Measurements from ENCODE around the gene PACRG.
"Not testable (repeated sequence)": the region's sequence is repeated elsewhere in the genome, so short reads cannot be mapped to it uniquely, and the experiment has no call there.

The PACRG gene

DNA sequence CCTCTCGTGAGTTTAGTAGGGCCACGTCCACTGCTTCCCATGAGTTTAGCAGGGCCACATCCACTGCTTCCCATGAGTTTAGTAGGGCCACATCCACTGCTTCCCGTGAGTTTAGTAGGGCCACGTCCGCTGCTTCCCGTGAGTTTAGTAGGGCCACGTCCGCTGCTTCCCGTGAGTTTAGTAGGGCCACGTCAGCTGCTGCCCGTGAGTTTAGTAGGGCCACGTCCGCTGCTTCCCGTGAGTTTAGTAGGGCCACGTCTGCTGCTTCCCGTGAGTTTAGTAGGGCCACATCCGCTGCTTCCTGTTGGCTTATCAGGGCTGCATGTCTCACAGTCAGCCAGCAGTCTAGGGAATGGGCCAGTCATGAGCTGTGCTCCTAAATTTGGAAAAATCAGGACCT lies 573.1 kb downstream of the PACRG start:
- DNase-seq, result no peak

DNA sequence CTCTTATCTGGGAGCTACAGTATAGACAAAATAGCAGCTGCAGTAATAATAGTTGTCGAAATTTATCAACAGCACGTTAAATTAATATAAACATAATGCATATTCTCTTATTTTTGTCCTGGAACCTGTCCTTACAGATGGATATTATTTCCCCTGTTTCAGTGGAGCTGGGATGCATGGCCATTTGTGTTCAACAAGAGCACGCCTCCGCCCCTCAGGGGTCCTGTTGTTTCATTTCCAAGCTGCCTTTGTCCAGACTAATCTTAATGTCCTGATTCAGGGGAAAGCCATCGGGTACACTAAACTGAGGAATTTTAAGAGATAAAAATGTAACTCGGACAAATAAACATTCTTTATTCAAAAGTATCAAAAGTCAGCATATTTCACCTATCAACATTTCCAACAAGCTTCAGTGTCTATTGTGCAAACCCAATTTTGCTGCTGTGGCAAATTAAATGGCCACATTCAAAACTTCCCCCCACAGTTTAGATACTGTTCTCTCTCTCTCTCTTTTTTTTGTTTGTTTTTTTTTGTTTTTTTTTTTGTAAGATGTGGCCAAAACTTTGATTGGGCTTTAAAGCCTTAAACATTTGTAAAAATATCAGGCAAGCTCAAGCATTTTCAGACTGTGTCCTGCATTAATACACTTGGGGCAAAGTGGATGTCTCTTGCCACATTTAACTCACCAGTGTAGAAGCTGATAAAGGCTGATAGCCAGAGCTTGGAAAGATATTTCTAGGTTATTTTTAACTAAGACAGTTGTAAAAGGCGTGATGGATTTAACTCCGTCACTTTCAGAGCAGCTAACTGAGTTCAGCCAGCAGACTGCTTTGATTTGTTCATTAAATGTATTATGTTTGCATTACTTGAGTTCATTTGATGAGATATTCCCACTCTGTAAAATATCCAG lies 574.2 kb downstream of the PACRG start:
- DNase-seq, result no peak

DNA sequence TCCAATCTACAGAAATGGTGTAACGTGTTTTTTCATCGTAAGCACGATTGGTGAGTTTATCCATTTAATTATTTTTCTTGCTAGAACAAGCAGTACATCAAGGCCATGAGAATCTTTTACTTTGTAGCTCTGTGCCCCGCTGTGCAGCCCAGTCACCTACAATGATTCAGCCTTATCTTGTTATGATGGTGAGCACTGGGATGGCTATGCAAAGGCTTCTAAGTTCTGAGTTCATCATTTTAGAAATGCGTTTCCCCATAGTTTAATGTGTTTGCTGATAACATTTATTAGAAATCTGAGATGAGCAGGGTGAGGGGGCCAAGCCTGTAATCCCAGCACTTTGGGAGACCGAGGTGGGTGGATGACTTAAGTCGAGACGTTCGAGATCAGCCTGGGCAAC lies 575.0 kb downstream of the PACRG start:
- no peak for DNase-seq

DNA sequence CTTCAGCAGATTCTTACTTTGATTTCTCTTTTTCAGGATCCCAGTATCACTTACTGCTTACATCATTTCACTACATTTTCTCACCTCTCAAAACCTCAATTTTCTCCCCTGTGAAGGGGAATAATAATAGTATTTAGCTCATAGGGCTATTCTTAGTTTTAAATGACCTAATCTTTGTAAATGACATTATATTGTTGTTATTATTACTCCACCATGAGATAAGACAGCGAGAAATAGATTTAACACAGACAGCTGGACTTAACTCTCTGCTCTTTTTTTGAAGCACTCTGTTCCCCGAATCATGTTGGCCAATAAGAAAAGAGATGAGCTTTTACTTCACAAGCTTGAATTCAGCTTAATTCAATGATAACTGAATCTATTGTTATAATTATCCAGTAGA lies 578.2 kb downstream of the PACRG start:
- no peak for DNase-seq

DNA sequence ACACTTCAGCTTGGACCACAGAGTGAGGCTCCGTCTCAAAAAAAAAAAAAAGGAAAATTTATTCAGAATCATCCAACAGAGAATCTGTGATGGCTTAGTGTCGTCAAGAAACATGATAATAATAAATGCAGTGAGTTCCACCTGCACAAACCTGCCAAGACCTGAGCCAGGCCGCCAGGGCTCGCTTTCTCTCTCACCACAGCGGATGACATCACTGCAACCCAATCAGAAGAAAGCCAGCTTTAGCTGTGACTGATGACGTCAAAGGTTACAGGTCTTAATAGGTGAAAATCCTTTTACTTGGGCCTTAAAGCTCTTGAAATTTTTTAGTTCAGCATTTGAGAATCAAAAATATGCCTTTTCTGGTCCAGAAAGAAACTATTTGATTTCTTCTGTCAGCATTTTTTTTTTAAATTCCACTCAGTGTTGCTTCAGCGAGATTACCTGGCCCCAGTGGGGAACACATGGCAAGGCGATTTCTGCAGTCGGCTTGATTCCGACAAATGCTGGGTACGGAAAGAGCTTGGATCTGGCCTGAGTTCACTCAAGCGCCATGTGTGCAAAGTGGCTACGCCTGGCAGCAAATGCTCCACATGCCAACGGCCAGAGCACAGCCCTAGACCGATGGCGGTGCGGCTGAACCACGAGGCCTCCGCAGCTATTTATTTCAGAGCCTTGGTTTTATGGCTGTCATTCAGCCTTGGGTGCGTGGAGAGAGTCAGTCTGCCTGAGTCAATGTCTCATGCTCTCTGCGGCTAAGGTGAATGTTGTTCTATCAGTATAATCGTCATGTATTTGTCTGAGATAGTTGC lies 581.1 kb downstream of the PACRG start:
- no peak for DNase-seq

DNA sequence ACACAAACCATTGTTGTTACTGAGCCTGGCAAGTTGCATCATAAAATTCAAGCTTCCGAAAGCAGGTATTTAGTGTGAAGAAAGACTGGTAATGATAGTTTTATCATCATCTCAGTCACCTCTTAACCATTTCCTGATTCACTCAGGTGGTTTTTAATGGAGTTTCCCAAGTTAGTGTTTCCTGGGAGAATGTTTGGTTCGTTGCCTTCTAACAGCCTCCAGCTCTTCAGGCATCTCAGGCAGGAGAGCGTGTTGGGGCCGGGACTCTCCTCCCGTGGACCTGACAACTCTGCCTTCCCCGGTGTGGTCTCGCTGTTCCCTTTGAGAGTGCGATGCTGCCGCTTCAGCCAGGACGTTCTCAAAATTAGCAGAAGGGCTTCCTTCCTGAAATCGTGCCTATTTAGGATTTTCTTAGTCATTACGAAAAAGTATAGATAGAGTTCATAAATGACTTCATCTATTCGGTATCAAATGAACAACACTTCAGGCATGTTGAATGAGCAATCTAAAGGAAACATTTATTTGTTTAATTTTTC lies 581.8 kb downstream of the PACRG start:
- DNase-seq, result no peak

DNA sequence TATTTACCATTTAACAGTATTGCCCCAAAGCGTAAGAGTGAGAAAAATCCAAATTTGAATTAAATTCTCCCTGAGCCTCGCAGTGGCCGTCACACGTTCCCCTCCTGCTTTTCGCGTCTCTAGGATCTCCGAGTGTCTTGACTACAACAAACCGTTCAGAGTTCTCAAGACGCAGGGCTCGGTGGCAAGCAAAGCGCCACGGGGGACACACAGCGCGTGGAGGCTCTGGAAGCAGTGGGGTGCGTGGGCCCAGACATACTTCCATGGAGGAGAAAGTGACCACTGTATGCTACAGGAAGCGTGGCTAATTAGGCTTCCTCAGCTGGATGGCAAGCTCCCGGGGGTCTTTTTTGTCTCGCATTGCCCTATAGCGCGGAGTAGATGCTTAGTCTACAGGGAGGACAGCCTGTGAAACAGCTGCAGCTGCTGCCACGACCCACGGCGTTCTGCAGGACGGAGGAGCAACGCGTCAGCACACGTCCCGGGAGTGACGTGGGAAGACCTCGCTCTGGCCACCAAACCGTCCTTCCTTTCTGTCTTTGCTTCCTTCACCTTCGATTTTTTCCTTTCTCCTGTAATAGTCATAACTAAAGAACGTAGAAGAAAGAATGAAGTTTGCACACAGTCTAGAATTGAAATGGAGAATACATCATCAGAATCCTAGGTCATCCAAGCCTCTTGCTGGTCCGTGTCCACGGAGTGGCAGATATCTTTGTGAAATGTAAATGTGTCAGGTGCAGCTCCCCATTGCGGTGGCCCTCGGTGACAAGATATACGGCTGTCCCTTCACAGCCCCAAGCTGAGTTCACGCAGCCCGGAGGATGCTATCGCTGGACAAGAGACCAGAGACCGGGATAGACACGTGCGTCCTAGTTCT lies 582.6 kb downstream of the PACRG start:
- no peak for DNase-seq

DNA sequence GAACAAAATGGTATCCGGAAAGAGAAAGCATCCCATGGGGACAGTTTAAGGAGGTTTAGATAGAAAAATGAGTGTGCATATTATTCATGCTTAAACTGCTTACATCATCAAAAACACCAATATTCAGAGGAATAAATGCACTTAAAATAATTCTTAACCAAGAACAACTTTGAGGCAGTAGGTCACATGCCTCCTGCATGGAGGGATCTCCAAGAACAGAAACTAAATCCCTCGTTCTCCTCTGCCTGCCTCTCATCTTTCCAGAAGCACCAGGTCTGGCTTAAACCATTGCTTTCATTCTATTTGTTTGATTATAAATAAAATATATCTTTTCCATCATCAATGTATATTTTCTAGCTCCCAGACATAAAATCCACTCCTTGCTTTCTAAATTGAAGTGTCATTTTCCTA lies 583.2 kb downstream of the PACRG start:
- no peak for DNase-seq

DNA sequence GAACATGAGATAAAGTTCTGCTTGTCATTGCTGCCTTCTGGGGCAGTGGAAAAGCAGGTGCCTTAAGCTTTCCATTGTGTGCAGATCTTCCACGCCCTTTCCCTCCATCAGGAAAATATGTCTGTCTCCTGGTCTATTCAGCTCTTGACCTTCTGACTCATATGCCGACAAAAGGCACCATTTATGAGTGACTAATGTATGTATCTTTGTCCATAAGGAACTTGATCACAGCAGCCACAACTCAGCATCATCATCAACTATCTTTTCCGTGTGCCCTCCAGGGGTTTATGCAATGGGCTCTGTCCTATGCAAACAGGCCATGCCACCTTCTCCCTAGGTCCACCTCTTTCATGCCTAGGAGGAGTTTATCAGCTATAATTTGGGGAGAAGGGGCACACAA lies 584.1 kb downstream of the PACRG start:
- DNase-seq, result no peak

DNA sequence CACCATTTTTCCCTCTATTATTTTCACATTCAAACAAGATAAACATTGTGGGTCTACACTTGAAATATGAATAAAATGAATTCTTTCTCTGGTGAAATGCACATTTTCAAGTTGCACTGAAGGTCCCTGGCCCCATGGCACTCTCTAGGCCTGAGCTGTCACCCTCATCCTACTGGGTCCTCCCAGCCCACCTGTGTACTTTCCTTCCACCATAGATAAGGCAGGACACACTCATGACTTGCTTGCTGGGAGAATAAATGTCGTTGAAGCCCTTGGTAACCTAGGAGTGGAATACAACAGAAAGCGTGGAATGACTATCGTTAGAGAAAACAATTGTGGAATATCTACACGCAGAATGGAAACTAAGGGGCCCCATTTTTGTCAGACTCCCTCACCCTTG lies 585.8 kb downstream of the PACRG start:
- DNase-seq, result no peak

DNA sequence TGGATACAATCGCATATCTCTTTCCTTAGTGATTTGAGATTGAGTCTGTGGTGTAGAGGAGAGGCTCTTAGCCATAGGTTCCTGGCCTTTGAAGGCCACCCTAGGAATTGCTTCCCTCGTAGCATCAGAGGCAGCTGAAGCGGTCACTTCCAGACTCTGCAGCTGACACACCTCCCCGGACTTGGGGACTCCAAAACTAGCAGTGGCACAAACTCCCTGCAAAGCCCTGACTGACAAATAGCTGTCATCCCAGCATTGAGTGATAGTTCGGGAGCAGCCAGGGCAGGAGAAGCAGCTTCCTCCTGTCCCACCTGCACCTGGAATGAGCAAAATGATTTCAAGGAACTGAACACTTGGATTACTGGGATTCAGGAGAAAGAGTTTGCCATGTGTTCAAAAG lies 586.2 kb downstream of the PACRG start:
- DNase-seq, result no peak

DNA sequence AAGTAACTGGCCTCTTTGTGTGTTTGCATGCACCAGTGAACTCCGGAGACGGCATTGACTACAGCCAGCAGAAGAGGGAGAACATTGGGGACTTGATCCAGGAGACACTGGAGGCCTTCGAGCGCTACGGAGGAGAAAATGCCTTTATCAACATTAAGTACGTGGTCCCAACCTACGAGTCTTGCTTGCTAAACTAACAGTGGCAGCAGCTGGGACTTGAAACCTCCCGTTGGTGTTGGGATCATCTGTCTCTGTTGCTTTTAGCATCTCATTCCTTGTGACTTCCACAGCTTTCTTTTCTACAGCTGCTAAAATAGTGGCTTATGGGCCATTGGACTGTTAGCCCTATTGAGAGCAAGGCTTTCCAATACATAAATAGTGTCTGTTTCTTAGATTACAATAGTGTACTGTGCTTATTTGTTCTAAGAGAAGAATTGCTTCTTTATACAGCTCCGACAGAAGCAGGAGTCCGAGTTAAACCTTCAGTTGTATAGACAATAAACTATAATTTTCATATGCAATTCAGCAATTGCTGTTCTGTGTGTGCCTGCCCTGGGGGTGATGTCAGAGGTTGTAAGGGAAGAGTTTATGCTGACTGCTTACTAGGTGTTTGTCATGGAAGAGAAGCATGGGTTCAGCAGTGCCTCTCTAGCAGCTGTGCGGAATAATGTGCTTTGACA lies 587.2 kb downstream of the PACRG start:
- DNase-seq, result no peak

DNA sequence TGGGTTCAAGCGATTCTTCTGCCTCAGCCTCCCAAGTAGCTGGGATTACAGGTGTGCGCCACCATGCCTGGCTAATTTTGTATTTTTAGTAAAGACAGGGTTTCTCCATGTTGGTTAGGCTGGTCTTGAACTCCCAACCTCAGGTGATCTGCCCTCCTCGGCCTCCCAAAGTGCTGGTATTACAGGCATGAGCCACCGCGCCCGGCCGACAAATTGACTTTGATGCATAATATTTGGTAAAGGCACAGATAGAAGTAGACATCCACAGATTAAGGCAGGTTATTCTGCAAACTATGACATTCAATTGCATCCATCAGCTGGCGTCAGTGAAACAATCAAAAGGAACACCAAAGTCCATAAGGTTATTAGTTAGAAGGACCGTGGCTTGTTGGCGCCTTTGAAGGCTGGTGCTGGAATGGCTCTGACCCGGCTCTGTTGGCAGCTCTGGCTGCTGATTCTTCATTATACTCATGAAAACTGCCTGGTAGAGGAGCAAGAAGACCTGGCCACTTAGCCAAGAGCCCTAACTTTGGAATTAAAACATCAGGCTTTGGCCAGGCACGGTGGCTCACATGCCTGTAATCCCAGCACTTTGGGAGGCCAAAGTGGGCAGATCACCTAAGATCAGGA lies 589.2 kb downstream of the PACRG start:
- not testable (repeated sequence) for DNase-seq

DNA sequence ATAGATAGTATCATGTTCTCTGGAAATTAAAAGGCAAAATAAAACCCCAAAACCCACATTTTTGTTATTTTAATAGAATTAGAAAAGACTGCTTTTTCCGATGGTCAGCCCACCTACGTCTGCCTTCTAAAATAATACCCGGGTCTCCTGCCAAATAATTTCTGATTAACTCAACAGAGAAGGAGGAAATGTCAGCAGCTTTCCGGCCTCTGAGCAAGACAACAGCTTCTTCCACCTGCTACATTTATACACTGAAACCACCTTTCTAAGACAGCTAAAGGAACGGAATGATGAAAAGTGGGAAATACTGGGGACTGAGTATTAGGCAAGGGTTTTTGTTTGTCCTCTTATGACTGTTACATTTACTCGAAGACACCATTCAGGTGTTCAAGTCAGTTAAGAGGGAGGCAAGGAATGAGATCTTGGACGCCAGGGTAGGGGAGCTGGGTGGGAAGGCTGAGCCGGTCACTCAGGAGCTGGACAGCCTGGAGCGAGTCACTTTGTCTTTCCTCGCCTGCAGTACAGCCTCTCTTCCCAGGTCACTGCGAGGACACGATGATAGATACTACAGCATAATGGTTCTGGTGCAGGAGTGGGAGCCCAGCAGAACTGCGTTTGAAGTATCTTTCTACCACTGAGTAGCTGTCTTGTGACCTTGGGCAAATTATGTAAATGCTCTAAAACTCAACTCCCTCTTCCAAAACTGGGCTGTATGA lies 590.5 kb downstream of the PACRG start:
- no peak for DNase-seq

DNA sequence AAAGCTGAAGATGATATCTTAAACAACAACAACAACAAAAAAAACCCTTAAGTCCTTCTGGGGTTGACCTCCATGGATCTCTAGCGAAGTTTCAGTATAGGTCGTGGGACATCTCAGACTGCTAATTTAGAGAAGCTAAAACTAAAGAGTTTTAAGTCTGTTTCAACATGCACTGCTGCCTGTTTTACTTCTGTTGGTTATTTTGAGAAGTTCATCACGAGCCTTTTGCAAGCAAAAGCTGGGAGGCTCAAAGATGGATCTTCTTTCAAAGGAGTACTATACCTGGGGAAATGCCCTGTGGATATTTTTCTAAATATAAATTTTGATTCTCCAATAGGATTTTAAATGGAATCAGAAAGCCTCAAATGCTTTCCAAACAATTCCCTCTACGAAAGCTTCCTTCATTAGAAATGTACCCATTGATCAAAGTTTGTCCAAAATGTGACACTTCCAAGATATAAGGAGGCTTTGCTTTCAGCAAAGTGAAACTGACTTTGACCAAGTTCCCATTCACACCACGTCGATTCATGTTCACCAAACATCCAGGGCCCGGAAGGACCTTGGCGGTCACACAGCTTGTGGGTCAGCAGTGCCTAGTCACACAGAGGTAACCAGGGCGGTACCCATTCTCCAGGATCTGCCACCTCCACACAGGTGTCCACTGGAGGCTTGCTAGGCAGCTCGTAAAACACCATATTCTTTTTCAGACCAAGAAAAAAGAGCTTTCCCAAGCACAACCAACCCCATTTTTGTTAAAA lies 592.0 kb downstream of the PACRG start:
- DNase-seq, result no peak

DNA sequence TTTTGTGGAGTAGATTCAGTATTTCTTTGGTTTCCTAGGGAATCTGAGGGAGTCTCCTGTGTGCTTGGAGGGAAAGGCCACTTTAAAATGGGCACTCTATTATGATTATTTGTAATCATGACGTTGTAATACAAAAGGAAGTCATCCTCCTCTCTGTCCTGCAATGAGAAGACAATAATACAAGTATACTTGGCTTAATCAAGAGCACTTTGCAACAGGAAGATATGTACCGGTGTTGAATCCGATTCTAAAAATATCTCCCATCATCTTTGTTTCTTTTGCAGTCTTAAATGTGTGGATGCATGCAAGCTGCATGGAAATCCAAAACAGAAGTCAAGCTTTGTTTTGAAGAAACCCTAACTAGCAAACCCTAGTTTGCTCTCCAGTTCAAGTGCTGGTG lies 592.6 kb downstream of the PACRG start:
- DNase-seq, result no peak

DNA sequence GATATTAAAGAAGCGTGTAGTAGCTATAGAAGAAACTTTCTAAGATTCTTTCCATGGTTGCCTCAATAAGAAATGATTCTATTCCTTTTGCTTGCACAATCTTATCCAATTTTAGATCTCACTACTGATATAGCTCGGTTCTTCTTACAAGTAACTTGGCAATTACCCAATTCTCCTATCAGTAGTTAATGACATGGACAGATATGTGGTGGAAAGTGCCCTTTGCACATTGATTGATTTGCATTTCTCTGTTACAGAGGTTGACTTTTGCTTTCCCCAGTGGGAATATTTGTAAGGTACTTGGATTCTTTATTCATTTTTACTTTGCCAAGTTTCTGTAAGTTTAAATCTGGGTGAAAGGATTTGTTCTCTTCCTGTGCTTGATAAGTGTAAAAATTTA lies 593.0 kb downstream of the PACRG start:
- DNase-seq, result no peak

DNA sequence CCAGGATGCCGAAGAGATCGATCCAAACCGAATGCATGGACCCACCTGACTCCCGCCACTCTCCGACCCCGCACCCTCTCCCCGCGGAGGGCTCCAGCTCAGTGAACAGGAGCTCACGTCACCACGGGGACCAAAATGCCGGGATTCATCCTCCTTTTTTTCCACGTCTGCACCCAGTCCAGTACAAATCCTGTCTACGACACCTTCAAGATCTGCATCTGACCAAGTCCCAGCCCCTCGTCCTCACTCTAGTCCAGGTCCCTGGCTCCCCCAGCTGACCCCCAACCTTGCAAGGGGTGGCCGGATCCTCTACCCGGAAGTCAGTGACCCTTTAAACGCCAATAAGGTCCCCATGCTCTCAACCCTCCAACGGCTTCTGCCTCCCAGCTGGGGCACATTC lies 593.9 kb downstream of the PACRG start:
- DNase-seq, result no peak

DNA sequence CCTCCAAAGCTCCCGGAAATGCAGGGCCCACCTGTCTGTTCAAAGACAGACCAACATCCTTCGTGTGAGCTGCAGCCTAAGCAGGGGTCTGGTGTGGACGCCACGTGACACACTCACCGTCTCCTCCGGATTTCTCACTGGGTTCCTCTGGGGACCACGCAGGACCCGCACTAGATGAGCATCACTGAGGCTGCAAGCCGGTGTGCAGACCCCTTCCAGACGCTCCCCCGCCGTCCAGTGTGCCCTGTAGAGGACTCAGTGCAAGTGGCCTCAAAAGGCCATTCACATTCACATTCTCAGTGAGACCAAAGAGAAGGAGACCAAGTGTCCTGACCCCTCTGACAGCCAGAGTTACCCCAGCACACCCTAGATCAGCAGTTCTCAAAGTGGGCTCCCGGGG lies 595.5 kb downstream of the PACRG start:
- no peak for DNase-seq

DNA sequence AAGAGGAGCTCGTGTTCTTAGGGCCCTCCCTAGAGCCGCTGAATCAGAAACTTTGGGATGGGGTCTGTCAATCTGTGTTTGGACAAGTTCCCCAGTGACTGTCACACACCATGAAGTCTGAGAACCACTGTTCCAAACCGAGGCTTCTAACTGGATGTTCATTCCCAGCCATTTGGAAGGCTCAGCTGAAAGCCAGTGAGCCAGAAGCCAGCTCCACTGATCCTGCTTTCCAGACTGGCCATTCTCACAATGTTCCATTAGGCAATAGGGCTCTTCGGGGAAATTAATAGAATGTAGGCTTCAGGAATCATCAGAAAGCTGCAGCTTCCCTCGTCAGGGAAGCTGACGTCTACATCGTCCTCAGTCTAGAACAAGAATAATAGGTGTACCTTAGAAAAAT lies 595.9 kb downstream of the PACRG start:
- DNase-seq, result no peak
